Measurements from ENCODE around the gene TIE1. TPM values are rescaled to one million over a fixed set of nuclear protein-coding genes. Genes with fewer than 3 reads are reported as not detected.
"Not testable (repeated sequence)": the region's sequence is repeated elsewhere in the genome, so short reads cannot be mapped to it uniquely, and the experiment has no call there.

Gene TIE1
- total RNA-seq, 1 experiment from 2014 or later: not detected

DNA sequence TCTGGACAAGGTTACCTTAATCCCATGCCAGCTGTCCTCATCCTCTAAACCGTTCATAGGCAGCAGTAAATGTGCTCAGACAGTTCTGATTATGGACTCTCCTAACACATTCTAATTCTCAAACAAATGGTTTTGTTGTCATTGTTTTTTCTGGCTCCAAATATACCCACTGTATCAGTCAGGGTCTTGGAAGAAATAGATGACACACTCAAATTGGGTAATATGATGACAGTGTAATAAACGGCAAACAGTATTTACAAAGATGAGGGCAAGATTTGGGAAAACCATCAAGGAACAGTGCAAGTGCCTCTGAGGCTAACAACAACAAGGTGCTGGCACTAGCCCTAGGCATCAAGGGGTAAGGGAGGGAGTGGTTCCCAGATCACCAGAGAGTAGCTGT is 53.7 kb downstream of the TIE1 start:
- DNase-seq (ENCODE audit: extremely low read depth, low read depth): no peak

DNA sequence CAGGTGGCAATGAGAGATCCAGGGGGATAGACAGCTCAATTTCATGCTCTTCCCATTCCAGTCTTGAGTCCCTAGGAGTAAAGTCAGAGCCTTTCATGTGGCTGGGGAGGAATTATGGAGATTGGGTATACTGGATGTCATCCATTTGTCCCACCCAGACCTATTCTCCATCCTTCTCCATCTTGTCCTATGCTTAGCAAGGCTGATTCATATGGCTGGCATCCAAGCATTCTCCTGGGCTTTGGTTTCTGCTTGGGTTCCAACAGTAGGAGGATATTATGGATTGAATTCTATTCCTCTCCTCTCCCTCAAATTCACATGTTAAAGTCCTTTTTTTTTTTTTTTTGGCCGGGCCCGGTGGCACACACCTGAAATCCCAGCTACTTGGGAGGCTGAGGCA is 54.2 kb downstream of the TIE1 start:
- no peak for DNase-seq (ENCODE audit: extremely low read depth, low read depth)

DNA sequence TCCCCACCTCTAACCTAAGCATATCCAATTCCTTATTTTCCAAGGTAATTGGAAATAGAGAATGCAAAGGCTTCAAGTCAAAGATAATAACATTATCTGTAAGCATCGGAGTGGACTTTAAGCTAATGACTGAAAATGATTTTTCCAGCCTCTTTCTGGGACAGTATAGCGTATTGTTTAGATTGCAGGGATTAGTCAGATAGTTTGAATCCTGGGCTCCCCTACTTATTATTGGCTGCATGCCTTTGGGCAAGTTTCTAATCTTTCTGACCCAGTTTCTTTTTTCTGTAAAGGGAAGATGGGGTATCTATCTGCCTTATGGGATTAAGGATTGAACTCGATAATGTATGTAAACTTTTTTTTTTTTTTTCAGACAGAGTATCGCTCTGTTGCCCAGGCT is 56.5 kb downstream of the TIE1 start:
- DNase-seq (ENCODE audit: extremely low read depth, low read depth): no peak

DNA sequence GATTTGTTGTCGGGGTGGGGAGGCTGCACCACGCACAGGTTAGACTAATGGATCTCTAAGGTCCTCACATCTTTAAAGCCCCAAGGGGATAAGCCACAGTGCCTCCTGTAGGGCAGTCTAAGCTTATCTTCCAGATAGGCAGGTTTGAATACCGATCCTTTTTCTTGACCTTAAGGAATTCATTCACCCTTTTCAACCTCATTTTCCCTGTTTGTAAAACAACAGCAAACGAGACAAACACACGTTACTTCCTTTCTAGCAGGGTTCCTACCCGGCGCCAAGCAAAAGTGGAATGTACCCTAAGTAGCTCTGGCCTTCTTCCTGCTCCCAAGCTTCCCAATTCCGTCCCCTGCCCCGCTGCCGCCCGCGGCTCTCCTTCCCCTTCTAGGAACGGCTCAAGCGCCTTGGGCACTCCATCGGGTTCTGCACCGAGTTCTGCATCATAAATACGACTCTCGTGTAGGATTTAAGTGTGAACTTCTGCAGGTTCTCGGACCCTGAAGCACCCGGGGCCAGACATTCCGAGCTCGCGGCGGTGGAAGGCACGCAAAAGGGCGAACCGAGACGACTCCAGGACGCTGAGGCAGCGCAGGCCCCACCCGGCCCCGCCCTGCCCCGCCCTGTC is 57.5 kb downstream of the TIE1 start:
- peak; percentile 30 for DNase-seq (ENCODE audit: extremely low read depth, low read depth)

DNA sequence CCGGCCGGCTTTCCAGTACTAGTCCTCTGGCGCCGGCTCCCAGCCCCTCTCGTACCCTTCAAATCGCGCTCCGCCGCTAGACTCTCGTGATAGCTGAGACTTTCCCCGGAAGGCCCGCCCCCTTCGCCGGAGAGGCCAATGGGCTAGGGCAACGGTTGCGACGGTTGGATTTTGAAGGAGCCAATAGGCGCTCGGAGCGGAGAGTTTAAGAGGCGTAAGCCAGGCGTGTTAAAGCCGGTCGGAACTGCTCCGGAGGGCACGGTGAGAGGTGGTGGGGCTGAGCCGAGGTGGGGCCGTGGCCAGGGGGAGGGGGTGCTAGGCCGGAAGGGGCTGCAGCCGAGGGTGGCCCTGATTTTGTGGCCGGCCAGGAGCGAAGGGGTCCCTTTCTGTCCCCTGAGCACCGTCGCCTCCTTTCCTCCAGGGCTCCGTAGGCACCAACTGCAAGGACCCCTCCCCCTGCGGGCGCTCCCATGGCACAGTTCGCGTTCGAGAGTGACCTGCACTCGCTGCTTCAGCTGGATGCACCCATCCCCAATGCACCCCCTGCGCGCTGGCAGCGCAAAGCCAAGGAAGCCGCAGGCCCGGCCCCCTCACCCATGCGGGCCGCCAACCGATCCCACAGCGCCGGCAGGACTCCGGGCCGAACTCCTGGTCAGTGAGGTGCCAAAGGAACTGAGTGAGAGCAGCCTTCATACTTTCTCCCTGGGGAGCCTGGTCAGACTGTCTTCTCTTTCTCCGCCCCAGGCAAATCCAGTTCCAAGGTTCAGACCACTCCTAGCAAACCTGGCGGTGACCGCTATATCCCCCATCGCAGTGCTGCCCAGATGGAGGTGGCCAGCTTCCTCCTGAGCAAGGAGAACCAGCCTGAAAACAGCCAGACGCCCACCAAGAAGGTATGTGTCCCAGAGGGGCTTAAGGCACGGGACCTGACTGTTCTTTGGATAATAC is 58.2 kb downstream of the TIE1 start, which contains the start of gene CDC20:
TSS of gene CDC20 (plus strand) at position 236 of the 948 bp plus-strand sequence. CDS start at position 471, 235 bp downstream.
- DNase-seq (ENCODE audit: extremely low read depth, low read depth): peak; percentile 96

DNA sequence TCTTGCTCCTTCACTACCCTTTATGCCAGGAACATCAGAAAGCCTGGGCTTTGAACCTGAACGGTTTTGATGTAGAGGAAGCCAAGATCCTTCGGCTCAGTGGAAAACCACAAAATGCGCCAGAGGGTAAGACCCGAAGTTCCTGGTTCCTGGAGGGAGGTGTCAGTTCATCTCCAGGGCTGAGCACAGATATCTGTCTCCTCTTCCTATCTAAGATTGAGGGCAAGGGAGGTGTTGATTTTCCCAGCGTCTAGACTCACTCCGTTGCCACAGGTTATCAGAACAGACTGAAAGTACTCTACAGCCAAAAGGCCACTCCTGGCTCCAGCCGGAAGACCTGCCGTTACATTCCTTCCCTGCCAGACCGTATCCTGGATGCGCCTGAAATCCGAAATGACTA is 58.9 kb downstream of the TIE1 start:
- DNase-seq (ENCODE audit: extremely low read depth, low read depth): no peak

DNA sequence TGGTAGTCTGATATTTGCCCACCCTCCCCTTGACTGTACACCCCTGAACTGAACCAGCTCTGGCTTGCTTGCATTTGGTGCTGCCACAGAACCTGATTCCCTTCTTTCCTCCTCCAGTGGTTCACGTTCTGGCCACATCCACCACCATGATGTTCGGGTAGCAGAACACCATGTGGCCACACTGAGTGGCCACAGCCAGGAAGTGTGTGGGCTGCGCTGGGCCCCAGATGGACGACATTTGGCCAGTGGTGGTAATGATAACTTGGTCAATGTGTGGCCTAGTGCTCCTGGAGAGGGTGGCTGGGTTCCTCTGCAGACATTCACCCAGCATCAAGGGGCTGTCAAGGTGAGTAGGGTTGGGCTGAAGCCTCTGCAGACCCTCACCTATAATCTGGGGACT is 59.8 kb downstream of the TIE1 start:
- no peak for DNase-seq (ENCODE audit: extremely low read depth, low read depth)

DNA sequence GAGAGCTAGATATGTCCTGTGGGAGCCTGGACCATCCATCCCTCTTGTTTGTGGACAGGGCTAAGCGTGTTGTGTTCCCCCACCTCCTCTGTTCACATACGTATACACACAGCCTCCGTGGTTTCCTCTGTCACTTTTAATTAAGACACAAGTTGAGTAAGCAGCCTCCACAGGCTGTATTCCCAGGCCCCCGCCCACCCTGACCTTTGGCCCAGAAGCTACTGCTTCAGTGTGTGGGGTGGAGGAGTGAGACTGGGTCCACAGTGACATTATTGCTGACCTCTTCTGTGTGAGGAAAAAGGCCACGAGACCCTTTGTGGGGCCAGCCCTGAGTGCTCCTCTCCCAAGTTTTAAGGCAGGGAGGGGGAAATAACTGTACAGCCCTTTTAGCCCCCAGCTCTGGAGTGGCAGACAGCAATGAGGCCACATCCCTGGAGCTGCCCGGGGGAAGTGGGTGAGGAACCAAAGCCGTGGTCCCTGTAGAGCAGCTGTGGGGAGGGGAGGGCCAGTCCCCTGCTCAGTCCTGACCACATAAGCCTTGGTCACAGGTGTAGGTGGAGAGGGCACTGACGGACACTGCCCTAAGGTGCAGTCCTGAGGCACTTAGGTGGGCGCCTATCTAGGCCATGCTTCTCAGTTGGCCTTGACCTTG is 62.6 kb downstream of the TIE1 start:
- DNase-seq (ENCODE audit: extremely low read depth, low read depth): no peak

DNA sequence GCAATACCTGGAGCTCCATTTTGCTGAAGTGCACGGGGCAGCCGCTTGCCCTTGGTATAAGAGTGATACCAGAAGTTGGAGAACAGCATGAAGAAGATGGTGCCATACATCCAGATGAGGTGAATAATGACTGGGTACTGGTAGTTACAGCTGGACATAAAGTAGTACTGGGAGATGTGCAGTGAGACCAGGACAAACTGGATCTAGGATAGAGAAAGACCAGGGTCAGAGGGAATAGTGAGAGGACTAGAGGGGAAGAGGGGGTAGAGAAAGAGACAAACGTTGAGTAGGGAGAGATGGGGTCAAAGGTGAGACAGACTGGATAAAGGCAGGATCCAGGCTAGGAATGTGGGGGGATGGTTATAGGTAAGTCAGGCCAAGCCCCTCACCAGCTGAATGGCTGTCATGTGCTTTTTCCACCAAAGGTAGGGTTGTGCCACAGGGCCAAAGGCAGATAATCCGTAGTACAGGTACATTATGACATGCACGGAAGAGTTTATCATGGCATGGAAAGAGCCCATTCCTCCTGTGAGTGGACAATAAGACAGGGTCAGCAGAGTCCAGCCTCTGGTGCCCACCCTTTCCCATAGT is 63.2 kb downstream of the TIE1 start:
- no peak for DNase-seq (ENCODE audit: extremely low read depth, low read depth)

DNA sequence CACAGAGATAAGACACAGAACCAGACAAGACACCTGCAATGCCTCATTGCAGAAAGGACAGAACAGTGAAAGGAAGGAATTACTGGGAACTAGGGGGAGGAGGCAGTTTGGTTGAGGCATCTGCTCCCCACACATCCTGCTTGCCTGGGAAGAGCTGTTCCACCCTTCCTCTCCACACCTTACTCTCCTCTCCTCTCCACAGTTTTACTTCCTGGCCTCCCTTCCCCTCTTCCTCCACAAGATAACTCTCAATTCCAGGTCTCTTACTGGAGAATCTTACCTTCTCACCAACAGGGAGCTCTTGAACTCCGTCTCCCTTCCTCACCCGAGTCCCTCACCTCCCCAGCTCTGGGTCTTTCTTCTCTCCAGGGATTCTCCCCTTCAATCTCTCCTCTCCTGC is 64.9 kb downstream of the TIE1 start:
- no peak for DNase-seq (ENCODE audit: extremely low read depth, low read depth)

DNA sequence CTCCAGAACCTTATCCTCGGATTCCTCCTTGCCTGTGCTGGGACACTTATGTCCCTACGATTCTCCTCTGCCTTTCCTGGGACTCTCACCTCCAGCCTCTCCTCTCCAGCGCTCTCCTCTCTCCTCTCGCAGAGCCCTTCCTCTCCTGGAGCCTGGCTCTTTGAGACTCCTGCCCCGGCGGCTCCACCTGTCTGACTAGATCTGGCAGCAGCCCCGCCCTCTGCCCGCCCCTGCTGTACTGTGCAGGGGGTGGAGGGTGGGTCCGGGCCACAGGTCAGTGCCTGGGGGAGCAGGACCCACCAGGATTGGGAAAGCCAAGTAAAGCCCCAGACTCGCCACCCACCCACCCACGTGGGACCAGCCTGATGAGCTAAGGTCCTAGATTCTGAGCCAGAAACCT is 65.4 kb downstream of the TIE1 start:
- no peak for DNase-seq (ENCODE audit: extremely low read depth, low read depth)

DNA sequence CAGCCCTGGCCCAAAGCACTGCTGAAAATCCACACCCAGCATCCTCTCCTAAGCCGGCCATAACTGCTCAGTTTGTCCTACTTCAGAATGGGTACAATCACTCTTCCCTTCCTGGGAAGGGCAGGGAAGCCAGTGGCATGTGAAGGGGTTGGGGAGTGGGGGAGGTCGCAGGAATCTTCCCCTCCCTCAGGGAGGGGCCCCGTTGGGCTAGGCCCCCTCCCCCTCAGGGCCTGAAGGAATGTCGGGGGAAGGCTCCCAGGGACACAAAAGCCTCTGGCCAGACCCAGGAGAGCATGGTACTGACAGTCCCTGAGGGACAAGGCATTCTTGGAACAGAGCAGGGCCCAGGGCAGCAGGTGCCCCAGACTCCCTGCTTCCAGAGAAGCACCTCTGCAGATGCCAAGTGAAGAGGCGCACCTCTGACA is 65.8 kb downstream of the TIE1 start:
- DNase-seq (ENCODE audit: extremely low read depth, low read depth): no peak

DNA sequence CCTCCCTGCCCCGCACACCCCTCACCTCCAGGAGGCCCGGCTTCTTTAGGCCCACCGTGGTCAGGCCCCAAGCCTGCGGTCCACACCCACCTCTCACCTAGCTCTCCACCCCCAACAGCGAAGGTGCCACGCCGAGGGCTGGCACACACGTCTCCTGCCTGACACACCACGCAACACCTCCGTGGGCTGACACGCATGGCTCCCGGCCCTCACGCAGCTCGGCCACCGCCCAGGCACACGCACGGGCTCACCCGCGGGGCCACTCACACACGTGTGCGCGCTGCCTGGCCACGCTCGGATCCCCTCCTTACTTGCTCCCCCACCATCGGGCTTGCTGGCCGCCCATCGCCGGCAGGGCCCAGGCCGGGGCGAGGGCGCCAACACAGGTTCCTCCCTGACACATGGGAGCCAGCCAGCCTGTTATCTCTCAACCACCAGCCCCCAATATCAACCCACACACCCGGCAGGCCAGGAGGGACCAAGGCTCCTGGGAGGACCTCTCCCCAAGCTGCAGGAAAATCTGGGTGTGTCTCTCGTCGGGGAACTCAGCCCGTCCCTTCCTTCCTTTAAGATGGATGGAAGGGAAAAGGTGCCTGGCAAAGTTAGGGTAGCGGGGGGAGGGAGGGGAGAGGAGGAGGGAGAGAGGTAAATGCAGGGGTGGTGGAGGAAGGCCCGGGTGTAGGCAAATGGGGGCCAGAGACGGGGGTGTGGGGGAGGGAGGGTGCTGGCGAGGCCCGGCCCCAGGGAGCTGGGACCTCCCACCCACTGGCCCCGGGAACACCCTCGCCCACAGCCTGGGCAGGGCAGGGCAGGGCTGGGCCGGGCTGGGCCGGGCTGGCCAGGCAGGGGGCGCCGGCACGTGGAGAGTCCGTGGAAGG is 66.5 kb downstream of the TIE1 start:
- DNase-seq (ENCODE audit: extremely low read depth, low read depth): no peak

DNA sequence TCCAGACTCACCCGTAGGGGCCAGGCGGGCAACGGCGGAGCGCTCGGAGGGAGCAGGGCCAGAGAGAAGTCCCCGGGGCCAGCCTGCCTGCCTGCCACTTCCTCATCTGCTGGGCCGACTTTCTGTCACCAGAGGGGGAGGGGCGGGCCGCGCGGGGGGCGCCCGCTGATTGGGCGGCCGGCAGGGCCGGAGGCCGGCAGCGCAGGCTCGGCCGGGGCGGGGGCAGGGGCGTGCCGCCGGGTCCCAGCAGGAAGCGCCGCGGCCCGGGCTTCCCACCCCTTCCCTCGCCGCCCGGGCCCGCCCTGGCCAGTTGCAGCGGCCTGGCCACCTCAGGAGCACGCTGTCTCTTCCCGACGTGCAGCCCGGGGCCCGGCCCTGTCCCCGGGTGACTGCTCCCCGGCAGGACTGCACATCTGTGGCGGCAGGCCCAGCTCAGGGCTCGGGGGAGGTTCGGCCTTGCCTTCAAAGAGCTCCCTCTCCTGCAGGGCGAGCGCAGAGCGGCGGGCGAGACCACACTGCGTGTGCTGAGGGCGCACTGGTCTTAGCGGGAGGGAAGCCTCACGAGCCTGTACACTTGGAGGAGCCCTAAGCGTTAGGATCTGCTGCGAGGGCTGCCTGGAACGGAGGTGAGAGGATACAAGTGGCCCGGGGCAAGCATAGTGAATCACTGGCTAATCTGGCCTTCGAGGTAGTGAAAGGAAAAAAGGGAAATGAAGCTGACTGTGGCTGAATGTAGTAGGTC is 67.3 kb downstream of the TIE1 start, which contains the start of gene ELOVL1:
TSS of gene ELOVL1 (minus strand) at position 108 of the 742 bp plus-strand sequence. CDS start 2,402 bp downstream, outside the sequence.
- DNase-seq (ENCODE audit: extremely low read depth, low read depth): peak; percentile 75

DNA sequence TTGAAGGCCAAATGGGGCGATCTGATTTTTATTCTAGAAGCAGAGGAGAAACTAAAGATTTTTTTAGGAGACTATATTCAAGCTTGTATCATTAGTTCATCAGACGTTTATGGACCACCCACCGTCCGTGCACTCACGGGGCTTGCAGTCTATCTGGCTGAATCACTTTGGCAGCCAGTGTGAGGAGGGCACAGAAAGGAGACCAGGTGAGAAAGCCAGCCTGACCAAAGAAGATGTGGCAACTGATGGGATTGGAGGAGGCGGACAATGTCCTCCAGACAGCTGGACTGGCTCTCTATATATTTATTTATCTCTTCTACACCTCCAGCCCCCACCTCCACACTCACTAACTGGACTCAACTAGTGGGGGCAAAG is 67.9 kb downstream of the TIE1 start:
- no peak for DNase-seq (ENCODE audit: extremely low read depth, low read depth)

DNA sequence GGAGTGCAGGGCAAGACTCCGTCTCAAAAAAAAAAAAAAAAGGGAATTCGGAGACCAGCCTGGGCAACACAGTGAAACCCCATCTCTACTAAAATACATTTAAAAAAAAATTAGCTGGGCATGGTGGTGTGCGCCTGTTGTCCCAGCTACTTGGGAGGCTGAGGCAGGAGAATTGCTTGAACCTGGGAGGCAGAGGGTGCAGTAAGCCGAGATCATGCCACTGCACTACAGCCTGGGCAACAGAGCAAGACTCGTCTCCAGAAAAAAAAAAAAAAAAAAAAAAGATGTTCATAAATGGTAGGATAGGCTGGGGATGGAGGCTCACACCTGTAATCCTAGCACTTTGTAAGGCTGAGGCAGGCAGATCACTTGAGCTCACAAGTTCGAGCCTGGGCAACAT is 69.0 kb downstream of the TIE1 start:
- not testable (repeated sequence) for DNase-seq (ENCODE audit: extremely low read depth, low read depth)

DNA sequence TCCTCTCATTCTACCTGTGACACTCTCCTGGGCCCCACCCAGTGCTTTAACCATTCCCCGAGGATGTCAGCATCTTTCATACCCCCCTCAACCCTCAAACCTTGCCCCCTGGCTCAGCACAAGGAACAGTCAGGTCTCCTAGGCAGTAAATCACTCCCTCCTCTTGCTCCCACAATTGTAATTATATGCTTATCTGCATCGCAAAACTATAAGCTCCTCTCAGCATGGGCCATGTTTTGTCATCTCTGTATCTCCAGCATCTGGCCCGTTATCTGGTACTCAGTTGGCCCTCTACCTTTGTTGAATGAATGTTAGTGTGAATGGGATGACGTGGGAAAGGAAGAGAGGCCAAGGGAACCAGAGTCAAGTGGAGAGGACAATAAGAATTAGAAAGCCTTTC is 69.8 kb downstream of the TIE1 start:
- DNase-seq (ENCODE audit: extremely low read depth, low read depth): no peak

DNA sequence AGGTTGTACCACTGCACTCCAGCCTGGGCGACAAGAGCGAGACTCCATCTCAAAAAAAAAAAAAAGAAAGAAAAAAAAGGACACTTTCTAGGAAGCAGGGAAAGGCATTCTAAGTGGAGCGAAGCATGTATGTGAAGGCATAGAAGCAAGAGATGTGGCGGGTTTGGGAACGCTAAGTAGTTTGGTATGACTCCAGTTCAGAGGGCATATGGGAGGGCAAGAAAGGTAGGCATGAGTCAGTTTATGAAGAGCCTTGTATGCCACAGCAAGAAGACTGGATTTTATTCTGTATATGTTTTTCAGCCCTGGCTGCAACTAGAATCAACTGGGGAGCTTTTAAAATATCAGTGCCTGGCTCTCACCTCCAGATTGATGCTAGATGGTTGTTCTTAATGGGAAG is 71.4 kb downstream of the TIE1 start:
- no peak for DNase-seq (ENCODE audit: extremely low read depth, low read depth)
